Lower lobe of right lung (tissue), 2 donors: ENCODE results near the gene SFR1. TPM values are rescaled to one million over a fixed set of nuclear protein-coding genes. Genes with fewer than 3 reads are reported as not detected.

ENCODE experiments used
- ATAC-seq, 2 donors: fragments of 200-7000 bp; cut with Tn5 transposase; one replicate each; pipeline ENCODE4 v1.9.1; 2020 to 2022; ENCODE audit warnings: mild to moderate bottlenecking in 2 of 2, moderate library complexity in 2 of 2
- DNase-seq: peaks from one replicate; pipeline ENCODE4 v3.0.0-alpha.2; 2020
- H3K27ac ChIP-seq: fragments of 200-600 bp; one replicate; pipeline ENCODE4 v1.8.0; 2022
- H3K27me3 ChIP-seq: fragments of 200-600 bp; one replicate; pipeline ENCODE4 v1.8.0; 2022; ENCODE audit warnings: low read depth
- H3K36me3 ChIP-seq: fragments of 200-600 bp; one replicate; pipeline ENCODE4 v1.8.0; 2022; ENCODE audit warnings: mild to moderate bottlenecking
- H3K4me1 ChIP-seq: fragments of 200-600 bp; one replicate; pipeline ENCODE4 v1.8.0; 2022
- H3K4me3 ChIP-seq: fragments of 200-600 bp; one replicate; pipeline ENCODE4 v1.8.0; 2022; ENCODE audit warnings: mild to moderate bottlenecking
- H3K9me3 ChIP-seq: fragments of 200-600 bp; one replicate; pipeline ENCODE4 v1.8.0; 2022
- intact Hi-C: fragments of 100-400 bp; cut with DNase I; formaldehyde crosslinking; loops from one replicate; pipeline ENCODE4 v1.11.0; 2022
- total RNA-seq: library from RNA; stranded (reverse); fragmentation: NEBNext Ultra II Directional; extraction: Animal tissue kit (Norgen Biotek cat#: 25700); gene quantifications from one replicate; pipeline ENCODE4 v1.2.1, GENCODE V29; 2021
- TF ChIP-seq, protein P1 (sequence below): fragments of 200-600 bp; IDR thresholded peaks from one replicate; pipeline ENCODE4 v1.8.0; 2022; ENCODE audit warnings: antibody characterized with exemption, mild to moderate bottlenecking
- donor health status: DM: no; HTN: yes; CAD: no; lungs with severe emphysema.

The SFR1 gene
- total RNA-seq, 1 donor from 2014 or later: 7.4 TPM

GRCh38 chr10:104144931-104145330 lies 23.0 kb downstream of the SFR1 start:
- Histone ChIP-seq H3K9me3 (no peaks in the 10 kb centered on the region), H3K27me3 (no peaks in the 10 kb centered on the region), H3K4me1 (no peaks in the 10 kb centered on the region), H3K27ac (no peak overlapping the region), H3K4me3 (no peak overlapping the region), H3K36me3 (no peaks in the 10 kb centered on the region)
- intact Hi-C loops: no loop called here
- TF ChIP-seq, protein P1, sequence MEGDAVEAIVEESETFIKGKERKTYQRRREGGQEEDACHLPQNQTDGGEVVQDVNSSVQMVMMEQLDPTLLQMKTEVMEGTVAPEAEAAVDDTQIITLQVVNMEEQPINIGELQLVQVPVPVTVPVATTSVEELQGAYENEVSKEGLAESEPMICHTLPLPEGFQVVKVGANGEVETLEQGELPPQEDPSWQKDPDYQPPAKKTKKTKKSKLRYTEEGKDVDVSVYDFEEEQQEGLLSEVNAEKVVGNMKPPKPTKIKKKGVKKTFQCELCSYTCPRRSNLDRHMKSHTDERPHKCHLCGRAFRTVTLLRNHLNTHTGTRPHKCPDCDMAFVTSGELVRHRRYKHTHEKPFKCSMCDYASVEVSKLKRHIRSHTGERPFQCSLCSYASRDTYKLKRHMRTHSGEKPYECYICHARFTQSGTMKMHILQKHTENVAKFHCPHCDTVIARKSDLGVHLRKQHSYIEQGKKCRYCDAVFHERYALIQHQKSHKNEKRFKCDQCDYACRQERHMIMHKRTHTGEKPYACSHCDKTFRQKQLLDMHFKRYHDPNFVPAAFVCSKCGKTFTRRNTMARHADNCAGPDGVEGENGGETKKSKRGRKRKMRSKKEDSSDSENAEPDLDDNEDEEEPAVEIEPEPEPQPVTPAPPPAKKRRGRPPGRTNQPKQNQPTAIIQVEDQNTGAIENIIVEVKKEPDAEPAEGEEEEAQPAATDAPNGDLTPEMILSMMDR: no peak
- DNase-seq (no peak), ATAC-seq (no peak)

DNA sequence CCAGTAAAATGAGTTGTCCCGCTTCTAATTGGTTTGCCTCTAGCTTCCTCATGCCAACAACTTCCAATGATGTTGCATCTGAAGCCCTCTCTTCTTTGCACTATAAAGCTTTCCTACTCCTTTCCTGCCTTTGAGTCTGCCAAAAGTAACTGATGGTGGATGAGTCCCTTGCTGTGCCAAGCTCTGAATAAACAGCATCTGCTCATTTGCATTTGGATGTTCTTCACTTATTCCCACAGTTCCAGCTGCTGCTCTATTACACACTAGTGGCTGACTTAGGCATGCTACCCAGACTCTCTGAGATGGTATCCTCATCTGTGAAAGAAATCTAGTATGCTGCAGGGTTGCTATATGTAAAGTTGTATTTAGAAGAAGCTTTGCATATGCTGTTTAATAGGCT lies 24.9 kb downstream of the SFR1 start:
- Histone ChIP-seq H3K9me3 (peaks cover 6% of the 10 kb centered on the region), H3K27me3 (no peaks in the 10 kb centered on the region), H3K27ac (no peak overlapping the region), H3K36me3 (no peaks in the 10 kb centered on the region), H3K4me3 (no peak overlapping the region), H3K4me1 (no peaks in the 10 kb centered on the region)
- DNase-seq: no peak
- ATAC-seq: no peak
- TF ChIP-seq, protein P1: no peak
- intact Hi-C loops: no loop called here

DNA sequence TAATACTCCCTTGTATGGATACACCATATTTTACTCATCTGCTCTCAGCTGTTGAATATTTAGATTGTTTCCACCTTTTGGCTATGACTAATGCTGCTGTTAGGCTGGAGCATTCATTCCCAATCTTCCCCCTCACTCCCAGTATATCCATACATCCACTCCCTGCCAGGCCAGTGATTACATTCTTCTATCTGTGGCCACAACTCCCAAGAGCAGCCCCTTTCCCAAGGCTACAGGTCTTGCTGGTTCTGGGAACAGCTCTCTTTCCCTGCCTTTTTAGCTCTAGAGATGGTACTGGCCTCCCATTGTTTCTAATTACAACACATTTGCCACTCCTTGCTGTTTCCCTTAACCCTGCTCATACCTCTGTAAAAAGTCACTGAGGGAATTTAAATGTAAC lies 28.2 kb downstream of the SFR1 start:
- H3K36me3 ChIP-seq: no peaks in the 10 kb centered on the region
- ATAC-seq: no peak
- peaks cover 18% of the 10 kb centered on the region for H3K9me3 ChIP-seq
- H3K4me3 ChIP-seq: no peak overlapping the region
- no peaks in the 10 kb centered on the region for H3K27me3 ChIP-seq
- no peak overlapping the region for H3K27ac ChIP-seq
- intact Hi-C loops: no loop called here
- TF ChIP-seq, protein P1: no peak
- H3K4me1 ChIP-seq: no peaks in the 10 kb centered on the region
- no peak for DNase-seq

DNA sequence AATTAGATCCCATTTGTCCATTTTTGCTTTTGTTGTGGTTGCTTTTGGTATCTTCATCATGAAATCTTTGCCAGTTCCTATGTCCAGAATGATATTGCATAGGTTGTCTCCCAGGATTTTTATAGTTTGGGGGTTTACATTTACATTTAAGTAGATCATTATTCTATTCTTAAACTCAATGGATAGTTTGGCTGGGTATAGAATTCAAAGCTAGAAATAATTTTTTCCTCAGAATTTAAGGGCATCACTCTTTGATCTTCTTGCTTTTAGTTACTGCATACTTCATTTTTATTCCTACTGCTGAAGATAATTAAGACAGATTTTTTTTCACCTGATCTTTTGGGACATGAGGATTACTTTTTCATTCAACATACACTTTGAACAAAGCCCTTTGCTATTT lies 29.8 kb downstream of the SFR1 start:
- Histone ChIP-seq H3K27me3 (no peaks in the 10 kb centered on the region), H3K9me3 (peaks cover 18% of the 10 kb centered on the region), H3K4me3 (no peak overlapping the region), H3K27ac (no peak overlapping the region), H3K36me3 (no peaks in the 10 kb centered on the region), H3K4me1 (no peaks in the 10 kb centered on the region)
- no peak for DNase-seq
- intact Hi-C loops: no loop called here
- TF ChIP-seq, protein P1: no peak
- no peak for ATAC-seq

DNA sequence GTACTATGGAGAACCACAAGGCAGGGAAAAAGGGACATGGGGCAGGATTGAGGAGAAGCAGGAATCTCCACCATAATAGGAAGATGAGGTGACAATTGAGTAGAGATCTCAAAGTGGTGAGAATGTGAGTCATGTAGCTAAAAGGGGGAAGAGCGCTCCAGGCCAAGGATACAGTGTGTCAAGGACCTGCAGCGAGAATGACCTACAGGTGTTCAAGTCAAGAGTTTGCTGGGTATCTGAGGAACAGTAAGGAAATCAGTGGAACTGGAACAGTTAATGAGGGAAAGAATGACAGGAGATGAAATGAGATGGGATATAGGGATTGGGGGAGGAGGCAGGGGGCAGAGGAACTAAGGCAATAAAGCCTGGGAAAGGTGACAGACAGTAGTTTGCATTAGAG lies 33.6 kb downstream of the SFR1 start:
- Histone ChIP-seq H3K36me3 (no peaks in the 10 kb centered on the region), H3K27me3 (no peaks in the 10 kb centered on the region), H3K4me1 (no peaks in the 10 kb centered on the region), H3K9me3 (peaks cover 18% of the 10 kb centered on the region), H3K4me3 (no peak overlapping the region), H3K27ac (no peak overlapping the region)
- ATAC-seq: no peak
- intact Hi-C loops: no loop called here
- DNase-seq: no peak
- TF ChIP-seq, protein P1: no peak
